DOHH2 (cell line): ENCODE measurements around the gene HMCN2.

Experiments
- EZH2phosphoT487 ChIP-seq: fragments of 200-600 bp; sonication (generic); IDR thresholded peaks from 2 replicates; pipeline ENCODE4 v1.6.1; 2017; ENCODE audit warnings: borderline replicate concordance, mild to moderate bottlenecking, antibody characterized with exemption, low read length, moderate library complexity, mixed read lengths
- TF ChIP-seq, protein P1 (sequence below): fragments of 200-600 bp; sonication (generic); IDR thresholded peaks from one replicate; pipeline ENCODE4 v1.5.1; 2014; ENCODE audit warnings: antibody characterized with exemption, mild to moderate bottlenecking, low read depth, low read length; ENCODE audit not compliant: poor library complexity, severe bottlenecking

DNA sequence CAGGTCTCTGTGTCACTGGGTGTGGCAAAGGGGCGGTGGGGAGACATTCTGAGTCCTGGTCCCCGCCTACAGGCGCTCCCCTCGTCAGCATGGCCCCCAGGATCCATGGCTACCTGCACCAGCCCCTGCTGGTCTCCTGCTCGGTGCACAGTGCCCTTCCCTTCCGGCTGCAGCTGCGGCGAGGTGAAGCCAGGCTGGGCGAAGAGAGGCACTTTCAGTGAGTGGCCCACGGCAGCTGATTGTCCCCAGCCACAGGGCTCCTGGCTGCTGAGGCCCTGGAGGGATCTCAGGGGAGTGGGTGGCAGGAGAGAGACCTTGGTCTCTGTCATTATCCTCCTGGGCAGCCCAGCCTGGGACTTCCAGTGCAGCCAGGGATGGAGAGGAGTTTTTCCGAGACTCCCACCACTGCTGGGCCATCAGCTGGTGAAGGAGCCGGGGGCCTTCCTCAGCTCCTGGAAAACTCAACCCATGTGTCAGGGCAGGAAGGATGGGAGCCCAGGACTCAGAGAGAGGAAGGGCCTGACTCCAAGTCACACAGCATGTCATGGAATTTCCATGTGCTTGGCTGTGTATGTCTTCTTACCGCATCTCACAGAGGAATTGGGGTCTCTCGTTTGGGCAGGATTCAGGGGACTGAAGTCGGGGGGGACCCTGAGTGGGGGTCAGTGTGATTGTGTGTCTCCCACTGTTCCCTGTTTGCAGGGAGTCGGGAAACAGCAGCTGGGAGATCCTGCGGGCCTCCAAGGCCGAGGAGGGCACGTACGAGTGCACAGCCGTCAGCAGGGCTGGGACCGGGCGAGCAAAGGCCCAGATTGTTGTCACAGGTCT is 37.4 kb downstream of the HMCN2 start:
- TF ChIP-seq, protein P1, sequence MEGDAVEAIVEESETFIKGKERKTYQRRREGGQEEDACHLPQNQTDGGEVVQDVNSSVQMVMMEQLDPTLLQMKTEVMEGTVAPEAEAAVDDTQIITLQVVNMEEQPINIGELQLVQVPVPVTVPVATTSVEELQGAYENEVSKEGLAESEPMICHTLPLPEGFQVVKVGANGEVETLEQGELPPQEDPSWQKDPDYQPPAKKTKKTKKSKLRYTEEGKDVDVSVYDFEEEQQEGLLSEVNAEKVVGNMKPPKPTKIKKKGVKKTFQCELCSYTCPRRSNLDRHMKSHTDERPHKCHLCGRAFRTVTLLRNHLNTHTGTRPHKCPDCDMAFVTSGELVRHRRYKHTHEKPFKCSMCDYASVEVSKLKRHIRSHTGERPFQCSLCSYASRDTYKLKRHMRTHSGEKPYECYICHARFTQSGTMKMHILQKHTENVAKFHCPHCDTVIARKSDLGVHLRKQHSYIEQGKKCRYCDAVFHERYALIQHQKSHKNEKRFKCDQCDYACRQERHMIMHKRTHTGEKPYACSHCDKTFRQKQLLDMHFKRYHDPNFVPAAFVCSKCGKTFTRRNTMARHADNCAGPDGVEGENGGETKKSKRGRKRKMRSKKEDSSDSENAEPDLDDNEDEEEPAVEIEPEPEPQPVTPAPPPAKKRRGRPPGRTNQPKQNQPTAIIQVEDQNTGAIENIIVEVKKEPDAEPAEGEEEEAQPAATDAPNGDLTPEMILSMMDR = no peak
- no peak for TF ChIP-seq EZH2phosphoT487
